Dermis lymphatic vessel endothelial cell (primary cell): ENCODE measurements around the gene ZFPM1. TPM values are rescaled to one million over a fixed set of nuclear protein-coding genes. Genes with fewer than 3 reads are reported as not detected.

ENCODE experiments used
- total RNA-seq: library from RNA; depleted of rRNA; stranded (reverse); fragments of >200 nt; gene quantifications from 2 replicates; pipeline ENCODE4 v1.2.1, GENCODE V29; 2014

The ZFPM1 gene
- total RNA-seq, result 0.33 and 0.69 TPM in 2 replicates

GRCh38 chr16:88453217-88453531 lies at the start of gene ZFPM1:
TSS of gene ZFPM1 (plus strand) at chr16:88453280. CDS start at chr16:88453639, 359 bp downstream.

GRCh38 chr16:88569985-88570690 lies 117.1 kb downstream of the ZFPM1 start, which contains the start of gene ZC3H18:
TSS of gene ZC3H18 (plus strand) at chr16:88570403. CDS start at chr16:88577124, 6,721 bp downstream.

Other genes with a start within 250 kb of the ZFPM1 start
- gene ZNF469, start 70.3 kb upstream of the ZFPM1 start, total RNA-seq, result 0.26 and 0.33 TPM in 2 replicates
- 7.5 and 8.7 TPM in 2 replicates for gene ZC3H18, start 117.1 kb downstream of the ZFPM1 start, total RNA-seq
- not detected in 2 replicates for gene IL17C, start 185.3 kb downstream of the ZFPM1 start, total RNA-seq
- 329 and 521 TPM in 2 replicates for gene CYBA, start 197.8 kb downstream of the ZFPM1 start, total RNA-seq
- 30.0 and 38.9 TPM in 2 replicates for gene MVD, start 209.8 kb downstream of the ZFPM1 start, total RNA-seq
- 0.11 and 0.17 TPM in 2 replicates for gene SNAI3, start 233.2 kb downstream of the ZFPM1 start, total RNA-seq